ENCODE measurements around the gene SH3GL3.

GRCh38 chr15:83559310-83559966, 112.3 kb downstream of the SH3GL3 start:
- TF ChIP-seq CTCF (IDR thresholded peaks at IDR 0.05; ENCODE audit: insufficient read depth, low read length, poor library complexity, severe bottlenecking) (peak; percentile 70), EZH2phosphoT487 (conservative IDR thresholded peaks at IDR 0.05; ENCODE audit: low read length) (no peak)

All from SU-DHL-6 (cell line).